GM12891 (cell line): Measurements from ENCODE around the gene PADI6.

Experiments used
- POLR2A ChIP-seq: IDR thresholded peaks from 2 replicates; pipeline ENCODE4 v1.6.1; 2011; ENCODE audit warnings: low read depth, low read length, control low read depth
- POLR2AphosphoS5 ChIP-seq: IDR thresholded peaks from 2 replicates; pipeline ENCODE4 v1.6.1; 2011; ENCODE audit warnings: low read depth, low read length, control low read depth
- POU2F2 ChIP-seq: IDR thresholded peaks from 2 replicates; pipeline ENCODE4 v1.6.1; 2011; ENCODE audit warnings: low read depth, mild to moderate bottlenecking, control low read depth, low read length, moderate library complexity
- SPI1 ChIP-seq: IDR thresholded peaks from 2 replicates; pipeline ENCODE4 v1.6.1; 2011; ENCODE audit warnings: low read depth, low read length, control low read depth
- TAF1 ChIP-seq: IDR thresholded peaks from 2 replicates; pipeline ENCODE4 v1.6.1; 2011; ENCODE audit warnings: low read depth, low read length, control low read depth

GRCh38 chr1:17371896-17372295 lies at the start of gene PADI6:
- no peak for TF ChIP-seq SPI1
- no peak for TF ChIP-seq POLR2A
- TF ChIP-seq POLR2AphosphoS5: no peak
- no peak for TF ChIP-seq TAF1
- TF ChIP-seq POU2F2: no peak
